Stimulated activated CD8-positive, alpha-beta memory T cell treated with anti-CD3 and anti-CD28 coated beads, Interleukin-7, amount 100 ng/mL, for 4 hours (primary cell): ENCODE results near the gene PCDH7.

Source experiments
- DNase-seq, 2 donors: peaks; one replicate each; pipeline ENCODE4 v3.0.0-alpha.2; 2020; ENCODE audit warnings: low read depth in 2 of 2

Gene PCDH7

GRCh38 chr4:30727409-30727808 lies 7.2 kb downstream of the PCDH7 start:
- DNase-seq = no peak

GRCh38 chr4:30728311-30728710 lies 8.1 kb downstream of the PCDH7 start:
- no peak for DNase-seq

GRCh38 chr4:30743897-30744296 lies 23.7 kb downstream of the PCDH7 start:
- no peak for DNase-seq

- no peak for DNase-seq
These were observed 24.2 kb downstream of the PCDH7 start for GRCh38 chr4:30744386-30744785.

GRCh38 chr4:30744957-30745640 lies 24.9 kb downstream of the PCDH7 start:
- DNase-seq = no peak

GRCh38 chr4:30746735-30747134 lies 26.6 kb downstream of the PCDH7 start:
- DNase-seq = no peak

- DNase-seq = no peak
These were observed 33.1 kb downstream of the PCDH7 start for GRCh38 chr4:30753316-30753715.

GRCh38 chr4:30754021-30754420 lies 33.9 kb downstream of the PCDH7 start:
- DNase-seq = no peak

GRCh38 chr4:30755346-30755745 lies 35.2 kb downstream of the PCDH7 start:
- no peak for DNase-seq

- no peak for DNase-seq
These were observed 36.4 kb downstream of the PCDH7 start for GRCh38 chr4:30756553-30756952.

GRCh38 chr4:30757357-30757756 lies 37.2 kb downstream of the PCDH7 start:
- DNase-seq = no peak

GRCh38 chr4:30760551-30760950 lies 40.4 kb downstream of the PCDH7 start:
- no peak for DNase-seq

GRCh38 chr4:30763321-30763727 lies 43.2 kb downstream of the PCDH7 start:
- DNase-seq = no peak

GRCh38 chr4:30765022-30765421 lies 44.9 kb downstream of the PCDH7 start:
- no peak for DNase-seq

GRCh38 chr4:30767147-30767845 lies 47.1 kb downstream of the PCDH7 start:
- DNase-seq = no peak

- no peak for DNase-seq
These were observed 48.1 kb downstream of the PCDH7 start for GRCh38 chr4:30768277-30768676.

- DNase-seq = no peak
These were observed 48.9 kb downstream of the PCDH7 start for GRCh38 chr4:30769093-30769492.

GRCh38 chr4:30770049-30770549 lies 49.9 kb downstream of the PCDH7 start:
- DNase-seq = no peak

GRCh38 chr4:30770812-30771211 lies 50.6 kb downstream of the PCDH7 start:
- no peak for DNase-seq

- DNase-seq = no peak
These were observed 56.3 kb downstream of the PCDH7 start for GRCh38 chr4:30776451-30776850.

- DNase-seq = no peak
These were observed 56.8 kb downstream of the PCDH7 start for GRCh38 chr4:30776921-30777415.
